Measurements from ENCODE around the gene MAPK6.

GRCh38 chr15:52113708-52114107, 94.7 kb downstream of the MAPK6 start:
- TF ChIP-seq CTCF (IDR thresholded peaks at IDR 0.05 in 2 of 3, conservative IDR thresholded peaks at IDR 0.05 in 1 of 3; ENCODE audit: insufficient read depth in 2 of 3, low read depth in 1 of 3, low read length in 3 of 3), result no peak
- no peak for TF ChIP-seq RAD51 (IDR thresholded peaks at IDR 0.05; ENCODE audit: borderline replicate concordance, low read depth)
- no peak for TF ChIP-seq CREB5 (CRISPR knock-in tag; IDR thresholded peaks at IDR 0.05)
- TF ChIP-seq, protein P1, sequence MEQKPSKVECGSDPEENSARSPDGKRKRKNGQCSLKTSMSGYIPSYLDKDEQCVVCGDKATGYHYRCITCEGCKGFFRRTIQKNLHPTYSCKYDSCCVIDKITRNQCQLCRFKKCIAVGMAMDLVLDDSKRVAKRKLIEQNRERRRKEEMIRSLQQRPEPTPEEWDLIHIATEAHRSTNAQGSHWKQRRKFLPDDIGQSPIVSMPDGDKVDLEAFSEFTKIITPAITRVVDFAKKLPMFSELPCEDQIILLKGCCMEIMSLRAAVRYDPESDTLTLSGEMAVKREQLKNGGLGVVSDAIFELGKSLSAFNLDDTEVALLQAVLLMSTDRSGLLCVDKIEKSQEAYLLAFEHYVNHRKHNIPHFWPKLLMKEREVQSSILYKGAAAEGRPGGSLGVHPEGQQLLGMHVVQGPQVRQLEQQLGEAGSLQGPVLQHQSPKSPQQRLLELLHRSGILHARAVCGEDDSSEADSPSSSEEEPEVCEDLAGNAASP (IDR thresholded peaks at IDR 0.05), result no peak
- TF ChIP-seq CTCFL (IDR thresholded peaks at IDR 0.05; ENCODE audit: borderline replicate concordance, insufficient read depth, low read depth, low read length, poor library complexity, severe bottlenecking), result no peak
- TF ChIP-seq PATZ1 (CRISPR knock-in tag; IDR thresholded peaks at IDR 0.05; ENCODE audit: borderline replicate concordance), result no peak
- no peak for TF ChIP-seq HCFC1 (IDR thresholded peaks at IDR 0.05; ENCODE audit: low read depth, low read length)
- TF ChIP-seq MYC (IDR thresholded peaks at IDR 0.05; ENCODE audit: low read depth, low read length), result no peak
- TF ChIP-seq MYC (CRISPR knock-in tag; IDR thresholded peaks at IDR 0.05; ENCODE audit: borderline replicate concordance, low read depth), result no peak
- no peak for TF ChIP-seq E2F3 (CRISPR knock-in tag; IDR thresholded peaks at IDR 0.05)
- TF ChIP-seq NCOA6 (IDR thresholded peaks at IDR 0.05), result no peak
- TF ChIP-seq MXI1 (IDR thresholded peaks at IDR 0.05; ENCODE audit: low read depth, low read length), result no peak
- no peak for TF ChIP-seq ATF7 (IDR thresholded peaks at IDR 0.05)
- TF ChIP-seq ZNF146 (CRISPR knock-in tag; IDR thresholded peaks at IDR 0.05; ENCODE audit: unreplicated experiment), result no peak

Measured in K562 (cell line).